ENCODE data around the gene CYB561. TPM values are rescaled to one million over a fixed set of nuclear protein-coding genes. Genes with fewer than 3 reads are reported as not detected.
"Not testable (repeated sequence)": the region's sequence is repeated elsewhere in the genome, so short reads cannot be mapped to it uniquely, and the experiment has no call there.

Gene CYB561
- total RNA-seq, 1 donor from 2014 or later, result 16.0 TPM

GRCh38 chr17:63475491-63476412 is 29.6 kb upstream of the CYB561 start:
- H3K4me3 ChIP-seq (ENCODE audit: low read depth, low read length), result no peak overlapping the region

DNA sequence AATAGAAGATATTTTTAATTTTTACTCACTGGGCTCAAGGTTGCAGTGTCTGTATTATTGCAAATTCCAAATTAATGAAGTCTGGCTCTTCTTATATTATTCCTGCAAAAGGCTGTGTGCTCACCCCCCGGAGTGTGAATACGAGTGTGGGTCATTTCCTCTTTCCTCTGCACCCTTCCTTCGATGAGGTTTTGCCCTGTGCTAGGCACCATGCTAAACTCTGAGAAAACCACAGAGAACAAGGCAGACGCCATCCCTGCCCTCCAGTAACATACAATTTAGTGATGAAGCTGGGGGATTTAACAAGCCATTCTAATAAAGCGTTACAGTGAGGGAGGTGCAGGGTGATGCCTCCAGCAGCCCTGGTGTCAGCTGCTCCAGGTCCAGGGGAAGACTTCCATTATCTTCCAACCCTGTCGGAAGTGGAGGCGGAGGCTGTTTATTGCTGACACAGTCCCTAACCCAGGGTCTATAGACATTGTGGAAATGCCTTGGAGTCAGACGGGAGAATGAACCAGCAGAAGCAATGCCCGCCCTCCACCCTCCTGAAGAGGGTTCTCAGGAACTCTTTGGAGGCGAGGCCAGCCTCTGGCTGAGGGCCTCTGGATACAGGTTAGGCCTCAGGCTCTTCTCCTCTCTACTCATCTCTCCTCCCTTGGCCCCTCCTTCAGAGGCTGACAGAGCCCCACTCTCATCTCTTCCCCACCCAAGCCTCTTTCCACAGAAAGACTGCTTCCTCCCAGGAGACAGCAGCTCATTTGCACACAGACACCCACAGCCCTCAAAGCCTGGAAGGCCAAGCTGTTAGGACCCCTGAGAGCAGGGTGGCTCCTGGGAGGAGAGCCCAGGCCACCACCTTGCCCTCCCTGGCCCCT is 28.7 kb upstream of the CYB561 start:
- H3K4me3 ChIP-seq (ENCODE audit: low read depth, low read length), result no peak overlapping the region
- TF ChIP-seq, protein P1, sequence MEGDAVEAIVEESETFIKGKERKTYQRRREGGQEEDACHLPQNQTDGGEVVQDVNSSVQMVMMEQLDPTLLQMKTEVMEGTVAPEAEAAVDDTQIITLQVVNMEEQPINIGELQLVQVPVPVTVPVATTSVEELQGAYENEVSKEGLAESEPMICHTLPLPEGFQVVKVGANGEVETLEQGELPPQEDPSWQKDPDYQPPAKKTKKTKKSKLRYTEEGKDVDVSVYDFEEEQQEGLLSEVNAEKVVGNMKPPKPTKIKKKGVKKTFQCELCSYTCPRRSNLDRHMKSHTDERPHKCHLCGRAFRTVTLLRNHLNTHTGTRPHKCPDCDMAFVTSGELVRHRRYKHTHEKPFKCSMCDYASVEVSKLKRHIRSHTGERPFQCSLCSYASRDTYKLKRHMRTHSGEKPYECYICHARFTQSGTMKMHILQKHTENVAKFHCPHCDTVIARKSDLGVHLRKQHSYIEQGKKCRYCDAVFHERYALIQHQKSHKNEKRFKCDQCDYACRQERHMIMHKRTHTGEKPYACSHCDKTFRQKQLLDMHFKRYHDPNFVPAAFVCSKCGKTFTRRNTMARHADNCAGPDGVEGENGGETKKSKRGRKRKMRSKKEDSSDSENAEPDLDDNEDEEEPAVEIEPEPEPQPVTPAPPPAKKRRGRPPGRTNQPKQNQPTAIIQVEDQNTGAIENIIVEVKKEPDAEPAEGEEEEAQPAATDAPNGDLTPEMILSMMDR (conservative IDR thresholded peaks at IDR 0.05; ENCODE audit: low read depth, low read length), result no peak
- DNase-seq (ENCODE audit: low read depth), result no peak

More at GRCh38 chr17:63475491-63476412, 29.6 kb upstream of the CYB561 start:
- TF ChIP-seq, protein P1 (conservative IDR thresholded peaks at IDR 0.05; ENCODE audit: low read depth, low read length), result no peak
- no peak for DNase-seq (ENCODE audit: low read depth)

- DNase-seq (ENCODE audit: low read depth), result no peak
- H3K4me3 ChIP-seq (ENCODE audit: low read depth, low read length), result no peak overlapping the region
- TF ChIP-seq, protein P1 (conservative IDR thresholded peaks at IDR 0.05; ENCODE audit: low read depth, low read length), result no peak
Measured at GRCh38 chr17:63474174-63474573, 28.1 kb upstream of the CYB561 start.

- DNase-seq (ENCODE audit: low read depth); H3K4me3 ChIP-seq (ENCODE audit: low read depth, low read length): not testable (repeated sequence)
Measured at GRCh38 chr17:63468099-63468498, 22.0 kb upstream of the CYB561 start.

- TF ChIP-seq, protein P1 (conservative IDR thresholded peaks at IDR 0.05; ENCODE audit: low read depth, low read length), result no peak
- no peak overlapping the region for H3K4me3 ChIP-seq (ENCODE audit: low read depth, low read length)
- no peak for DNase-seq (ENCODE audit: low read depth)
Measured at GRCh38 chr17:63464691-63465236, 18.7 kb upstream of the CYB561 start.

GRCh38 chr17:63463771-63464170 is 17.7 kb upstream of the CYB561 start:
- no peak for DNase-seq (ENCODE audit: low read depth)
- TF ChIP-seq, protein P1 (conservative IDR thresholded peaks at IDR 0.05; ENCODE audit: low read depth, low read length), result no peak
- H3K4me3 ChIP-seq (ENCODE audit: low read depth, low read length), result no peak overlapping the region

GRCh38 chr17:63460018-63460417 is 13.9 kb upstream of the CYB561 start:
- no peak overlapping the region for H3K4me3 ChIP-seq (ENCODE audit: low read depth, low read length)
- DNase-seq (ENCODE audit: low read depth), result no peak
- TF ChIP-seq, protein P1 (conservative IDR thresholded peaks at IDR 0.05; ENCODE audit: low read depth, low read length), result no peak
